K562 (cell line): Measurements from ENCODE around the gene ISYNA1. TPM values are rescaled to one million over a fixed set of nuclear protein-coding genes. Genes with fewer than 3 reads are reported as not detected.

Source experiments
- CTBP1 ChIP-seq: fragments of 450-650 bp; IDR thresholded peaks from 2 replicates; pipeline ENCODE4 v1.6.1; 2016; ENCODE audit warnings: borderline replicate concordance
- ERF ChIP-seq: fragments of 450-650 bp; formaldehyde crosslinking; IDR thresholded peaks from 2 replicates; pipeline ENCODE4 v1.4.0; 2020; ENCODE audit warnings: mild to moderate bottlenecking, mixed read lengths
- FOXA1 ChIP-seq: fragments of 450-650 bp; IDR thresholded peaks from 2 replicates; pipeline ENCODE4 v1.6.1; 2016; ENCODE audit warnings: mild to moderate bottlenecking, borderline replicate concordance
- FOXJ3 ChIP-seq: sonication (generic); formaldehyde crosslinking; IDR thresholded peaks from 2 replicates; pipeline ENCODE4 v1.4.0; 2020; ENCODE audit warnings: mild to moderate bottlenecking, missing genetic modification reagents
- FOXK1 ChIP-seq: sonication (generic); formaldehyde crosslinking; IDR thresholded peaks from 2 replicates; pipeline ENCODE4 v1.8.0; 2022; ENCODE audit warnings: missing genetic modification reagents, mild to moderate bottlenecking, borderline replicate concordance
- FUS ChIP-seq: fragments of 200-400 bp; formaldehyde crosslinking; optimal IDR thresholded peaks from 2 replicates; pipeline ENCODE3; 2017; ENCODE audit warnings: low read depth, low read length
- HES1 ChIP-seq: fragments of 450-650 bp; IDR thresholded peaks from 2 replicates; pipeline ENCODE4 v1.6.1; 2016; ENCODE audit warnings: low read depth, mild to moderate bottlenecking, moderate library complexity
- HNRNPK ChIP-seq: fragments of 200-400 bp; formaldehyde crosslinking; IDR thresholded peaks from one replicate; pipeline ENCODE4 v1.6.1; 2018; ENCODE audit warnings: mild to moderate bottlenecking, low read depth, low read length; ENCODE audit not compliant: poor library complexity, severe bottlenecking
- KLF13 ChIP-seq: fragments of 450-650 bp; IDR thresholded peaks from 2 replicates; pipeline ENCODE4 v1.6.1; 2016; ENCODE audit warnings: missing genetic modification characterization, low read depth, mild to moderate bottlenecking, missing compliant biosample characterization, moderate library complexity, borderline replicate concordance
- MBD2 ChIP-seq: sonication (generic); IDR thresholded peaks from 2 replicates; pipeline ENCODE4 v1.6.1; 2016; ENCODE audit warnings: low read depth, borderline replicate concordance
- NR2C2 ChIP-seq, 2 experiments: fragments of 200-800 bp in 1 of 2; sonication (Bioruptor generic) in 1 of 2; sonication (generic) in 1 of 2; formaldehyde crosslinking in 1 of 2; IDR thresholded peaks; 2 replicates each; pipeline versions ENCODE4 v1.6.1 to v1.8.0; 2016 to 2022; ENCODE audit warnings: mild to moderate bottlenecking in 1 of 2, missing compliant biosample characterization in 1 of 2, missing genetic modification characterization in 1 of 2, missing genetic modification reagents in 1 of 2
- PURB ChIP-seq: sonication (generic); formaldehyde crosslinking; IDR thresholded peaks from 2 replicates; pipeline ENCODE4 v1.9.0; 2021; ENCODE audit warnings: low read depth, mild to moderate bottlenecking, missing genetic modification reagents
- RBM25 ChIP-seq: fragments of 200-400 bp; formaldehyde crosslinking; IDR thresholded peaks from 2 replicates; pipeline ENCODE4 v1.6.1; 2018; ENCODE audit warnings: low read length, low read depth, moderate library complexity; ENCODE audit not compliant: severe bottlenecking
- RFX1 ChIP-seq: fragments of 450-650 bp; IDR thresholded peaks from 2 replicates; pipeline ENCODE4 v1.6.1; 2016; ENCODE audit warnings: mild to moderate bottlenecking, moderate library complexity
- SMAD3 ChIP-seq: fragments of 450-650 bp; formaldehyde crosslinking; conservative IDR thresholded peaks from 2 replicates; pipeline ENCODE4 v1.4.0; 2020; ENCODE audit warnings: mild to moderate bottlenecking
- TEAD1 ChIP-seq, 2 experiments: fragments of 450-650 bp in 1 of 2; sonication (generic) in 1 of 2; formaldehyde crosslinking; IDR thresholded peaks; 2 replicates each; pipeline versions ENCODE4 v1.4.0 to v1.8.0; 2020 to 2022; ENCODE audit warnings: mild to moderate bottlenecking in 2 of 2, missing genetic modification reagents in 1 of 2
- TRIM24 ChIP-seq, 2 experiments: fragments of 450-650 bp; IDR thresholded peaks; 2 replicates each; pipeline ENCODE4 v1.6.1; 2016
- ZFPM2 ChIP-seq: fragments of 250-450 bp; sonication (Bioruptor Pico); IDR thresholded peaks from 2 replicates; pipeline ENCODE4 v1.5.1; 2022; ENCODE audit warnings: mild to moderate bottlenecking
- ZNF124 ChIP-seq: sonication (generic); formaldehyde crosslinking; IDR thresholded peaks from 2 replicates; pipeline ENCODE4 v1.8.1; 2022; ENCODE audit warnings: missing genetic modification reagents
- ZNF165 ChIP-seq: fragments of 250-450 bp; sonication (Bioruptor Pico); IDR thresholded peaks from 2 replicates; pipeline ENCODE4 v1.4.0; 2020; ENCODE audit warnings: borderline replicate concordance
- ZNF444 ChIP-seq: fragments of 250-450 bp; sonication (Bioruptor Pico); IDR thresholded peaks from 2 replicates; pipeline ENCODE4 v1.4.0; 2020; ENCODE audit warnings: mild to moderate bottlenecking, moderate library complexity
- ZNF507 ChIP-seq: conservative IDR thresholded peaks from 2 replicates; pipeline ENCODE4 v1.6.1; 2017; ENCODE audit warnings: missing genetic modification characterization, missing compliant biosample characterization
- ZNF696 ChIP-seq: fragments of 250-450 bp; sonication (Bioruptor Pico); conservative IDR thresholded peaks from 2 replicates; pipeline ENCODE4 v1.4.0; 2020; ENCODE audit warnings: mild to moderate bottlenecking, moderate library complexity
- polyA plus RNA-seq, 8 experiments: library from polyadenylated mRNA; depleted of rRNA in 4 of 8; stranded (reverse) in 5 of 8; unstranded in 3 of 8; fragments of >200 nt; fragmentation: Nextera tagmentation in 2 of 8; fragmentation: Illumina TruSeq in 1 of 8; extraction: Ambion mirVana in 2 of 8; extraction: Trizol in 1 of 8; gene quantifications; 2 replicates each; pipeline versions ENCODE4 v1.2.1 to v1.2.3, GENCODE V29; 2011 to 2014; ENCODE audit warnings: inconsistent platforms in 1 of 8, missing spikeins in 1 of 8
- total RNA-seq, 7 experiments: library from RNA; depleted of rRNA in 6 of 7; stranded (reverse); fragments of >200 nt in 6 of 7; fragmentation: Illumina TruSeq in 2 of 7; extraction: Trizol in 2 of 7; gene quantifications; 2 replicates each; pipeline versions ENCODE4 v1.2.1 to v1.2.3, GENCODE V29; 2011 to 2021; ENCODE audit warnings: low replicate concordance in 1 of 7
- TF ChIP-seq, protein P1 (sequence below): fragments of 250-450 bp; sonication (Bioruptor Pico); IDR thresholded peaks from 2 replicates; pipeline ENCODE4 v1.8.0; 2022; ENCODE audit warnings: moderate library complexity, mild to moderate bottlenecking, inconsistent platforms
- TF ChIP-seq, protein P2 (sequence below): fragments of 250-450 bp; sonication (Bioruptor Pico); IDR thresholded peaks from 2 replicates; pipeline ENCODE4 v1.5.0; 2021
- TF ChIP-seq, protein P3 (sequence below): fragments of 200-400 bp; formaldehyde crosslinking; IDR thresholded peaks from 2 replicates; pipeline ENCODE4 v1.6.1; 2017; ENCODE audit warnings: mild to moderate bottlenecking, low read depth, low read length, moderate library complexity

ISYNA1 gene
- total and polyA plus RNA-seq, 9 of the 15 experiments (the other 6 are each of a cell fraction or from before 2014, with no cell fraction given) = 21.8 to 460 (median 93.2) TPM

- 0 out of 2 replicates have a peak, but pooled peaks have one; percentile 51 for TF ChIP-seq FOXK1 (CRISPR knock-in tag)
- no peak for TF ChIP-seq FOXJ3 (CRISPR knock-in tag)
- TF ChIP-seq ZNF165 (CRISPR knock-in tag) = no peak
- TF ChIP-seq, protein P1, sequence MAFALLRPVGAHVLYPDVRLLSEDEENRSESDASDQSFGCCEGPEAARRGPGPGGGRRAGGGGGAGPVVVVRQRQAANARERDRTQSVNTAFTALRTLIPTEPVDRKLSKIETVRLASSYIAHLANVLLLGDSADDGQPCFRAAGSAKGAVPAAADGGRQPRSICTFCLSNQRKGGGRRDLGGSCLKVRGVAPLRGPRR (CRISPR knock-in tag) = no peak
- TF ChIP-seq MBD2 = no peak
- TF ChIP-seq RBM25 = no peak
- TF ChIP-seq SMAD3 (CRISPR knock-in tag) = no peak
- peak; percentile 45; the same call in 1 of the 2 replicates for TF ChIP-seq CTBP1
- TF ChIP-seq NR2C2 (CRISPR knock-in tag; IDR thresholded peaks at IDR 0.05) = no peak
- TF ChIP-seq NR2C2 (tag; IDR thresholded peaks at IDR 0.05) = no peak
- peak; percentile 82 for TF ChIP-seq HNRNPK
- TF ChIP-seq FUS = peak; percentile 87
- TF ChIP-seq, protein P2, sequence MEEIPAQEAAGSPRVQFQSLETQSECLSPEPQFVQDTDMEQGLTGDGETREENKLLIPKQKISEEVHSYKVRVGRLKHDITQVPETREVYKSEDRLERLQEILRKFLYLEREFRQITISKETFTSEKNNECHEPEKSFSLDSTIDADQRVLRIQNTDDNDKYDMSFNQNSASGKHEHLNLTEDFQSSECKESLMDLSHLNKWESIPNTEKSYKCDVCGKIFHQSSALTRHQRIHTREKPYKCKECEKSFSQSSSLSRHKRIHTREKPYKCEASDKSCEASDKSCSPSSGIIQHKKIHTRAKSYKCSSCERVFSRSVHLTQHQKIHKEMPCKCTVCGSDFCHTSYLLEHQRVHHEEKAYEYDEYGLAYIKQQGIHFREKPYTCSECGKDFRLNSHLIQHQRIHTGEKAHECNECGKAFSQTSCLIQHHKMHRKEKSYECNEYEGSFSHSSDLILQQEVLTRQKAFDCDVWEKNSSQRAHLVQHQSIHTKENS = no peak
- 0 out of 2 replicates have a peak, but pooled peaks have one; percentile 36 for TF ChIP-seq ZNF124
- TF ChIP-seq, protein P3, sequence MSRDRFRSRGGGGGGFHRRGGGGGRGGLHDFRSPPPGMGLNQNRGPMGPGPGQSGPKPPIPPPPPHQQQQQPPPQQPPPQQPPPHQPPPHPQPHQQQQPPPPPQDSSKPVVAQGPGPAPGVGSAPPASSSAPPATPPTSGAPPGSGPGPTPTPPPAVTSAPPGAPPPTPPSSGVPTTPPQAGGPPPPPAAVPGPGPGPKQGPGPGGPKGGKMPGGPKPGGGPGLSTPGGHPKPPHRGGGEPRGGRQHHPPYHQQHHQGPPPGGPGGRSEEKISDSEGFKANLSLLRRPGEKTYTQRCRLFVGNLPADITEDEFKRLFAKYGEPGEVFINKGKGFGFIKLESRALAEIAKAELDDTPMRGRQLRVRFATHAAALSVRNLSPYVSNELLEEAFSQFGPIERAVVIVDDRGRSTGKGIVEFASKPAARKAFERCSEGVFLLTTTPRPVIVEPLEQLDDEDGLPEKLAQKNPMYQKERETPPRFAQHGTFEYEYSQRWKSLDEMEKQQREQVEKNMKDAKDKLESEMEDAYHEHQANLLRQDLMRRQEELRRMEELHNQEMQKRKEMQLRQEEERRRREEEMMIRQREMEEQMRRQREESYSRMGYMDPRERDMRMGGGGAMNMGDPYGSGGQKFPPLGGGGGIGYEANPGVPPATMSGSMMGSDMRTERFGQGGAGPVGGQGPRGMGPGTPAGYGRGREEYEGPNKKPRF = no peak
- no peak for TF ChIP-seq ZNF444 (CRISPR knock-in tag)
- TF ChIP-seq ZFPM2 (CRISPR knock-in tag) = no peak
- no peak for TF ChIP-seq HES1
- TF ChIP-seq FOXA1 = no peak
- TF ChIP-seq ZNF696 (CRISPR knock-in tag) = no peak
- TF ChIP-seq TEAD1 (CRISPR knock-in tag; IDR thresholded peaks at IDR 0.05) = 0 out of 4 replicates have a peak, but pooled peaks of 1 of the 2 experiments have one; percentile 7
- TF ChIP-seq TRIM24 (IDR thresholded peaks at IDR 0.05) = no peak
- no peak for TF ChIP-seq ERF (CRISPR knock-in tag)
- TF ChIP-seq KLF13 (tag) = no peak
- no peak for TF ChIP-seq ZNF507 (tag)
- TF ChIP-seq PURB (CRISPR knock-in tag) = no peak
- TF ChIP-seq RFX1 = no peak
Measured at GRCh38 chr19:18433015-18433691, 4.8 kb downstream of the ISYNA1 start (continued).
